ENCODE data around the gene NXPE2.

NXPE2 gene

GRCh38 chr11:114745150-114745671, 66.9 kb downstream of the NXPE2 start:
- DNase-seq (ENCODE audit: low spot score): no peak

- no peak for DNase-seq (ENCODE audit: low spot score)
Measured at GRCh38 chr11:114746013-114746412, 67.7 kb downstream of the NXPE2 start.

All from activated CD4-positive, alpha-beta T cell treated with anti-CD3 and anti-CD28 coated beads, Interleukin-2, Interleukin-4, amounts not matched to agents 100 ng/mL and 50 ng/mL, durations not matched to agents 16 hours and 8 hours (primary cell).